ENCODE results near the gene SPEG. TPM values are rescaled to one million over a fixed set of nuclear protein-coding genes. Genes with fewer than 3 reads are reported as not detected.

SPEG gene
- total RNA-seq, 1 experiment from 2014 or later = 56.6 TPM

- Histone ChIP-seq H3K4me2 (ENCODE audit: low read length) (peak overlapping the region; percentile 37; the same call in 1 of the 2 replicates), H3K9me3 (ENCODE audit: control insufficient read depth in 1 of 2, insufficient read depth in 1 of 2, low read depth in 1 of 2, low read length in 2 of 2) (no peaks in the 10 kb centered on the region), H3K79me2 (ENCODE audit: insufficient read depth, low read length) (no peaks in the 10 kb centered on the region), H3K27ac (ENCODE audit: low read depth, low read length) (no peak overlapping the region), H2AFZ (ENCODE audit: low read depth, low read length, poor library complexity, severe bottlenecking) (no peak overlapping the region), H3K36me3 (ENCODE audit: control insufficient read depth in 1 of 2, insufficient read depth in 2 of 2, low read length in 2 of 2) (no peaks in the 10 kb centered on the region; a peak in 1 of 4 replicates), H3K4me3 (replicated peaks in 1 of 2; ENCODE audit: low read depth in 1 of 2, low read length in 2 of 2) (no peak overlapping the region), H4K20me1 (ENCODE audit: insufficient read depth) (no peaks in the 10 kb centered on the region), H3K9me2 (ENCODE audit: insufficient read depth) (no peaks in the 10 kb centered on the region), H3K27me3 (ENCODE audit: insufficient read depth, low read length) (no peaks in the 10 kb centered on the region), H3K9ac (ENCODE audit: low read length) (no peak overlapping the region), H3K4me1 (ENCODE audit: control insufficient read depth in 1 of 2, insufficient read depth in 2 of 2, low read length in 2 of 2) (peaks cover 0 to 19% of the 10 kb centered on the region in 2 experiments; a peak in 2 of 4 replicates)
- ChIA-PET CTCF (interaction anchor here (0.7 to 4.4 kb wide), 6 partner anchors 9 to 222 kb away, joined by 3 to 56 read pairs (median 7); partner anchors contain the start of gene GMPPA), POLR2A (interaction anchor here (0.7 to 1.4 kb wide), 2 partner anchors 11 to 12 kb away, joined by 3 to 5 read pairs; partner anchors contain the start of gene GMPPA), RAD21 (ENCODE audit: low non-redundant PET in 1 of 2, low total read pairs in 2 of 2, uncharacterized antibody in 2 of 2, unreplicated experiment in 2 of 2) (interaction anchor here (1.5 to 1.6 kb wide), 2 partner anchors 19 kb away, joined by 10 read pairs; no protein-coding TSS in a partner anchor)
- no peak for ATAC-seq
- TF ChIP-seq TCF7L2 (IDR thresholded peaks at IDR 0.05; ENCODE audit: borderline replicate concordance, extremely low read depth, insufficient read depth, insufficient read length) = no peak
- no peak for TF ChIP-seq REST (IDR thresholded peaks at IDR 0.05; ENCODE audit: low read depth)
- no peak for TF ChIP-seq YY1 (IDR thresholded peaks at IDR 0.05; ENCODE audit: extremely low read depth, insufficient replicate concordance, low read depth, low read length)
- no peak for TF ChIP-seq EGR1 (IDR thresholded peaks at IDR 0.05; ENCODE audit: low read depth)
- TF ChIP-seq MAX (IDR thresholded peaks at IDR 0.05) = no peak
- no peak for TF ChIP-seq ELF1 (IDR thresholded peaks at IDR 0.05; ENCODE audit: borderline replicate concordance, low read depth)
- no peak for TF ChIP-seq ATF3 (IDR thresholded peaks at IDR 0.05)
- TF ChIP-seq SP1 (IDR thresholded peaks at IDR 0.05; ENCODE audit: low read depth) = no peak
- no peak for TF ChIP-seq EZH2 (IDR thresholded peaks at IDR 0.05)
- TF ChIP-seq CBX3 (IDR thresholded peaks at IDR 0.05; ENCODE audit: low read depth) = no peak
- no peak for TF ChIP-seq RAD21 (IDR thresholded peaks at IDR 0.05; ENCODE audit: low read depth)
- no peak for TF ChIP-seq POLR2A (IDR thresholded peaks at IDR 0.05; ENCODE audit: borderline replicate concordance, extremely low read depth, insufficient read depth, insufficient read length)
- intact Hi-C loops (cut with micrococcal nuclease) = no loop called here
- no TSS peak for BruUV-seq (replicated peaks)
- no peak for DNase-seq (ENCODE audit: low read depth, low spot score)
These were observed 76.0 kb downstream of the SPEG start for GRCh38 chr2:219510512-219511135.
